ENCODE data around the gene TLX2.

Gene TLX2

GRCh38 chr2:74532222-74532621 lies 18.0 kb downstream of the TLX2 start:
- DNase-seq (ENCODE audit: low spot score): no peak

GRCh38 chr2:74533464-74533863 lies 19.2 kb downstream of the TLX2 start:
- no peak for DNase-seq (ENCODE audit: low spot score)

- no peak for DNase-seq (ENCODE audit: low spot score)
Measured at GRCh38 chr2:74534411-74534810, 20.2 kb downstream of the TLX2 start.

- DNase-seq (ENCODE audit: low spot score): no peak
Measured at GRCh38 chr2:74535440-74535965, 21.3 kb downstream of the TLX2 start.

- no peak for DNase-seq (ENCODE audit: low spot score)
Measured at GRCh38 chr2:74536166-74536950, 22.1 kb downstream of the TLX2 start.

GRCh38 chr2:74537140-74537539 lies 22.9 kb downstream of the TLX2 start:
- DNase-seq (ENCODE audit: low spot score): no peak

GRCh38 chr2:74538881-74539339 lies 24.7 kb downstream of the TLX2 start:
- DNase-seq (ENCODE audit: low spot score): no peak

- no peak for DNase-seq (ENCODE audit: low spot score)
Measured at GRCh38 chr2:74540291-74540690, 26.0 kb downstream of the TLX2 start.

- DNase-seq (ENCODE audit: low spot score): no peak
Measured at GRCh38 chr2:74542978-74543377, 28.7 kb downstream of the TLX2 start.

GRCh38 chr2:74544634-74545033 lies 30.4 kb downstream of the TLX2 start:
- no peak for DNase-seq (ENCODE audit: low spot score)

- no peak for DNase-seq (ENCODE audit: low spot score)
Measured at GRCh38 chr2:74546004-74546403, 31.8 kb downstream of the TLX2 start.

- no peak for DNase-seq (ENCODE audit: low spot score)
Measured at GRCh38 chr2:74548285-74548899, 34.1 kb downstream of the TLX2 start.

GRCh38 chr2:74548900-74549826 lies 34.9 kb downstream of the TLX2 start:
- DNase-seq (ENCODE audit: low spot score): peak; percentile 76

GRCh38 chr2:74550231-74550630 lies 36.0 kb downstream of the TLX2 start:
- DNase-seq (ENCODE audit: low spot score): no peak

- no peak for DNase-seq (ENCODE audit: low spot score)
Measured at GRCh38 chr2:74551530-74551929, 37.3 kb downstream of the TLX2 start.

- DNase-seq (ENCODE audit: low spot score): no peak
Measured at GRCh38 chr2:74551942-74552913, 38.0 kb downstream of the TLX2 start.

- DNase-seq (ENCODE audit: low spot score): no peak
Measured at GRCh38 chr2:74552914-74553811, 38.9 kb downstream of the TLX2 start.

GRCh38 chr2:74553892-74554819 lies 39.9 kb downstream of the TLX2 start, which contains the start of the genes DOK1 and LOXL3:
Gene DOK1, plus strand, starts transcription at chr2:74554720. Its CDS starts 35 bp downstream, at chr2:74554755.
Gene LOXL3, minus strand, starts transcription at chr2:74553942. Its CDS starts 1,308 bp downstream, at chr2:74552634.
- DNase-seq (ENCODE audit: low spot score): peak; percentile 69

All from HuH-7.5 (cell line).